GM12865 (cell line): ENCODE results near the gene GLO1.

Experiments used
- DNase-seq: peaks from one replicate; pipeline ENCODE4 v3.0.0; 2010; ENCODE audit warnings: low read depth
- H3K4me3 ChIP-seq: 2 replicates; pipeline ENCODE4 v1.5.1; 2011; ENCODE audit warnings: mild to moderate bottlenecking, low read depth, low read length, control low read depth
- TF ChIP-seq, protein P1 (sequence below): IDR thresholded peaks from 2 replicates; pipeline ENCODE4 v1.5.1; 2011; ENCODE audit warnings: low read length, control low read depth, low read depth, inconsistent platforms; ENCODE audit not compliant: insufficient read depth; ENCODE audit errors: missing control alignments

GLO1 gene

DNA sequence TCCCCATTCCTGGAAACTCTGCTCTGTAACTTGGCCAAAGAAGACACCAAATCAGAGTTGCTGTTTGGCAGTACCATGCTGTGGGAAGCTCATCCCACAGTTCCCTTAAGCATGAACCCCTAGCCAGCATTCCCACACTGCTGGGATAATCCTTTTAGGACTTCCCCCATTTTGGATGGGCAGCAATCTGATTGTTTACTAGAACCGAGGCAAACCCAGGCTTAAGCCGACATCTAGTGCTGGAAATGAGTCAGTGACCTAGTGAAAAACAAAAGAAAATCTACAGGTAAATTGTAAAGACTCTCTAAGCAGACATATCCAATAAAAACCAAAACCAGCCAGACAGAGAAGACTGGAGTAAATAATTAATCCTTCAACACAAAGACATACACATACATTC, 17.4 kb upstream of the GLO1 start:
- no peak overlapping the region for H3K4me3 ChIP-seq
- TF ChIP-seq, protein P1, sequence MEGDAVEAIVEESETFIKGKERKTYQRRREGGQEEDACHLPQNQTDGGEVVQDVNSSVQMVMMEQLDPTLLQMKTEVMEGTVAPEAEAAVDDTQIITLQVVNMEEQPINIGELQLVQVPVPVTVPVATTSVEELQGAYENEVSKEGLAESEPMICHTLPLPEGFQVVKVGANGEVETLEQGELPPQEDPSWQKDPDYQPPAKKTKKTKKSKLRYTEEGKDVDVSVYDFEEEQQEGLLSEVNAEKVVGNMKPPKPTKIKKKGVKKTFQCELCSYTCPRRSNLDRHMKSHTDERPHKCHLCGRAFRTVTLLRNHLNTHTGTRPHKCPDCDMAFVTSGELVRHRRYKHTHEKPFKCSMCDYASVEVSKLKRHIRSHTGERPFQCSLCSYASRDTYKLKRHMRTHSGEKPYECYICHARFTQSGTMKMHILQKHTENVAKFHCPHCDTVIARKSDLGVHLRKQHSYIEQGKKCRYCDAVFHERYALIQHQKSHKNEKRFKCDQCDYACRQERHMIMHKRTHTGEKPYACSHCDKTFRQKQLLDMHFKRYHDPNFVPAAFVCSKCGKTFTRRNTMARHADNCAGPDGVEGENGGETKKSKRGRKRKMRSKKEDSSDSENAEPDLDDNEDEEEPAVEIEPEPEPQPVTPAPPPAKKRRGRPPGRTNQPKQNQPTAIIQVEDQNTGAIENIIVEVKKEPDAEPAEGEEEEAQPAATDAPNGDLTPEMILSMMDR, result peak; percentile 17
- no peak for DNase-seq

DNA sequence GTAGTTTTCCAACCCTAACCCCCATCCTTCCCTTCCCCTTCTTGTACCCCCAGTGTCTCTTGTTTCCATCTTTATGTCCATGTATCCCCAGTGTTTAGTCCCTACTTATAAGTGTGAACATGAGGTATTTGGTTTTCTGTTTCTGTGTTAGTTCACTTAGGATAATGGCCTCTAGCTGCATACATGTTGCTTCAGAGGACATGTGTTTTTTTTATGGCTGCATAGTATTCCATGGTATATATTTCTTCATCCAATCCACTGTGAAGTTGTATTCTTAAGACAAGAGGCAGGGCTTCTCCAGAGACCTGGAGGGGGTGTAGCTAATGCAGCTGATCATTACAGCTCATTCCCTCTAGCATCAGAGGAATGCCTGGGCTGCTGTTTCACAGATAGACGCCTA, 16.4 kb upstream of the GLO1 start:
- no peak for DNase-seq
- no peak overlapping the region for H3K4me3 ChIP-seq
- TF ChIP-seq, protein P1, result no peak

GRCh38 chr6:38716825-38717224, 13.9 kb upstream of the GLO1 start:
- TF ChIP-seq, protein P1, result no peak
- no peak overlapping the region for H3K4me3 ChIP-seq

GRCh38 chr6:38715016-38715689, 12.2 kb upstream of the GLO1 start, which contains the start of gene DNAH8:
DNAH8 (plus strand) TSS chr6:38715311; CDS start chr6:38722810, 7,499 bp downstream.
- no peak for DNase-seq
- TF ChIP-seq, protein P1, result no peak
- H3K4me3 ChIP-seq, result no peak within 1 kb of the TSS

More at GRCh38 chr6:38716825-38717224, 13.9 kb upstream of the GLO1 start:
- no peak for DNase-seq

DNA sequence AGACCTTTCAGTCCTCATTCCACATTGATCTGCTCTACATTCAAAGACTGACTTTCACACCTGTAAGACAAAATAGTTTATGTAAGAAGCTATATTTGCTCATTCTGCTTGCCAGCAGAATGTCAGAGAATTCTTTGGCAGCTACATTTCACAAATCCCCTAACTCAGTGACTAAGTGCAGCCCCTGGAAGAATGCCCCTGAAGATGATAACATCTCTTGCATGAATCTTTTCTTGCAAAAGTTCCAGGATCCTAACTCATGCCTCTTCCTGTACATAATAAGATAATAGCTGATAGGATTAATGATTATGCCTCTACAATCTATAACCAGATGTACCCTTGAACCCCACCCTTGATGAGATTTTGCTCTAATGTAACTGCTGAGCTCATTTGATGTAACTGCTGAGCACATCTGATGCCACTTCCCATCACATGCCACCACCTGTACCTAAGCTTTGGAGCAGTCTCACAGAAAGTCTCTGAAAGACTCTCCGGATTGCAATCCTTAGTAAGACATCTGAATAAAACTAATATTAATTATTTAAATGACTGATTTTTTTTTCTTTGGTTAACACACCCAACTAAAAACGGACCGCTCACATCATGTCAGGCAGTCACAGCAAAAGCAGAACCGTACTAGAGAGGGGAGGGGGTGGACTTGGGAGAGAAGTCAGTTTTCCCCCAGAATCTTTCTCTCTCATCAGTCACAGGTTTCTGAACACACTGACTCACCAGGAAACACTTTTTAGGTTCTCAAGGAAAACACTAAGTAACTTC, 11.5 kb upstream of the GLO1 start:
- no peak overlapping the region for H3K4me3 ChIP-seq
- TF ChIP-seq, protein P1, result no peak
- no peak for DNase-seq

GRCh38 chr6:38713812-38714211, 10.9 kb upstream of the GLO1 start:
- no peak overlapping the region for H3K4me3 ChIP-seq
- DNase-seq, result peak; percentile 42
- TF ChIP-seq, protein P1, result no peak
